Measurements from ENCODE around the gene PAIP2. TPM values are rescaled to one million over a fixed set of nuclear protein-coding genes. Genes with fewer than 3 reads are reported as not detected.

Gene PAIP2
- total RNA-seq, 4 donors from 2014 or later: 73.6 to 111 (median 97.0) TPM

- peak within 1 kb of the TSS in 1 of 4 donors; percentile 16 for H3K27ac ChIP-seq (replicated peaks in 1 of 4)
- H3K36me3 ChIP-seq: no peaks in the 10 kb centered on the region
- no peaks in the 10 kb centered on the region for H3K9me3 ChIP-seq
- H3K4me3 ChIP-seq: no peak within 1 kb of the TSS
- intact Hi-C loops (cut with DNase I): no loop called here
- peaks cover 7 to 21% (median 14%) of the 10 kb centered on the region in 4 donors for H3K4me1 ChIP-seq
- no peak for TF ChIP-seq POLR2AphosphoS5 (IDR thresholded peaks at IDR 0.05)
- TF ChIP-seq CTCF (IDR thresholded peaks at IDR 0.05): no peak
- TF ChIP-seq EP300 (IDR thresholded peaks at IDR 0.05): no peak
- TF ChIP-seq POLR2A (IDR thresholded peaks at IDR 0.05; ENCODE audit: low read depth): no peak
- H3K27me3 ChIP-seq: no peaks in the 10 kb centered on the region
- DNase-seq (ENCODE audit: extremely low spot score): no peak
- WGBS: 73% methylated on average over 10 of the region's 10 CpGs
Observed at GRCh38 chr5:139383275-139383992, 41.8 kb downstream of the PAIP2 start, which contains the start of gene SLC23A1. Gene SLC23A1, minus strand, starts transcription at chr5:139383297. Its CDS starts 44 bp downstream, at chr5:139383253.

GRCh38 chr5:139383993-139384590, 42.4 kb downstream of the PAIP2 start:
- 93% methylated on average over 7 of the region's 7 CpGs for WGBS

GRCh38 chr5:139384591-139385051, 43.0 kb downstream of the PAIP2 start:
- intact Hi-C loops (cut with DNase I): no loop called here
- WGBS: 81% methylated on average over 9 of the region's 9 CpGs
- H3K4me3 ChIP-seq: peak overlapping the region; percentile 33 to 43 (median 41)

More at GRCh38 chr5:139383993-139384590, 42.4 kb downstream of the PAIP2 start:
- H3K4me3 ChIP-seq: no peak overlapping the region
- H3K27ac ChIP-seq (replicated peaks in 1 of 4): peak overlapping the region in 1 of 4 donors; percentile 16
- intact Hi-C loops (cut with DNase I): no loop called here
- H3K9me3 ChIP-seq: no peaks in the 10 kb centered on the region
- no peak for DNase-seq (ENCODE audit: extremely low spot score)
- no peaks in the 10 kb centered on the region for H3K27me3 ChIP-seq
- H3K4me1 ChIP-seq: peaks cover 11 to 28% (median 19%) of the 10 kb centered on the region in 4 donors
- TF ChIP-seq CTCF (IDR thresholded peaks at IDR 0.05): no peak
- no peak for TF ChIP-seq EP300 (IDR thresholded peaks at IDR 0.05)
- TF ChIP-seq POLR2AphosphoS5 (IDR thresholded peaks at IDR 0.05): no peak
- TF ChIP-seq POLR2A (IDR thresholded peaks at IDR 0.05; ENCODE audit: low read depth): no peak
- peaks cover 0 to under 1% (median 0%) of the 10 kb centered on the region in 4 donors for H3K36me3 ChIP-seq

More at GRCh38 chr5:139384591-139385051, 43.0 kb downstream of the PAIP2 start:
- peaks cover 0 to 5% (median 0%) of the 10 kb centered on the region in 4 donors for H3K36me3 ChIP-seq
- peak overlapping the region; percentile 16 to 69 (median 50) for H3K27ac ChIP-seq (replicated peaks in 1 of 4)
- H3K9me3 ChIP-seq: no peaks in the 10 kb centered on the region
- TF ChIP-seq EP300 (IDR thresholded peaks at IDR 0.05) (no peak), CTCF (IDR thresholded peaks at IDR 0.05) (no peak)
- DNase-seq (ENCODE audit: extremely low spot score): no peak
- H3K27me3 ChIP-seq: no peaks in the 10 kb centered on the region
- H3K4me1 ChIP-seq: peaks cover 11 to 28% (median 21%) of the 10 kb centered on the region in 4 donors

All from esophagus muscularis mucosa (tissue), 4 donors.